ENCODE measurements around the gene SASS6. TPM values are rescaled to one million over a fixed set of nuclear protein-coding genes. Genes with fewer than 3 reads are reported as not detected.

Gene SASS6, protein sequence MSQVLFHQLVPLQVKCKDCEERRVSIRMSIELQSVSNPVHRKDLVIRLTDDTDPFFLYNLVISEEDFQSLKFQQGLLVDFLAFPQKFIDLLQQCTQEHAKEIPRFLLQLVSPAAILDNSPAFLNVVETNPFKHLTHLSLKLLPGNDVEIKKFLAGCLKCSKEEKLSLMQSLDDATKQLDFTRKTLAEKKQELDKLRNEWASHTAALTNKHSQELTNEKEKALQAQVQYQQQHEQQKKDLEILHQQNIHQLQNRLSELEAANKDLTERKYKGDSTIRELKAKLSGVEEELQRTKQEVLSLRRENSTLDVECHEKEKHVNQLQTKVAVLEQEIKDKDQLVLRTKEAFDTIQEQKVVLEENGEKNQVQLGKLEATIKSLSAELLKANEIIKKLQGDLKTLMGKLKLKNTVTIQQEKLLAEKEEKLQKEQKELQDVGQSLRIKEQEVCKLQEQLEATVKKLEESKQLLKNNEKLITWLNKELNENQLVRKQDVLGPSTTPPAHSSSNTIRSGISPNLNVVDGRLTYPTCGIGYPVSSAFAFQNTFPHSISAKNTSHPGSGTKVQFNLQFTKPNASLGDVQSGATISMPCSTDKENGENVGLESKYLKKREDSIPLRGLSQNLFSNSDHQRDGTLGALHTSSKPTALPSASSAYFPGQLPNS
- total RNA-seq, result 12.3 TPM

DNA sequence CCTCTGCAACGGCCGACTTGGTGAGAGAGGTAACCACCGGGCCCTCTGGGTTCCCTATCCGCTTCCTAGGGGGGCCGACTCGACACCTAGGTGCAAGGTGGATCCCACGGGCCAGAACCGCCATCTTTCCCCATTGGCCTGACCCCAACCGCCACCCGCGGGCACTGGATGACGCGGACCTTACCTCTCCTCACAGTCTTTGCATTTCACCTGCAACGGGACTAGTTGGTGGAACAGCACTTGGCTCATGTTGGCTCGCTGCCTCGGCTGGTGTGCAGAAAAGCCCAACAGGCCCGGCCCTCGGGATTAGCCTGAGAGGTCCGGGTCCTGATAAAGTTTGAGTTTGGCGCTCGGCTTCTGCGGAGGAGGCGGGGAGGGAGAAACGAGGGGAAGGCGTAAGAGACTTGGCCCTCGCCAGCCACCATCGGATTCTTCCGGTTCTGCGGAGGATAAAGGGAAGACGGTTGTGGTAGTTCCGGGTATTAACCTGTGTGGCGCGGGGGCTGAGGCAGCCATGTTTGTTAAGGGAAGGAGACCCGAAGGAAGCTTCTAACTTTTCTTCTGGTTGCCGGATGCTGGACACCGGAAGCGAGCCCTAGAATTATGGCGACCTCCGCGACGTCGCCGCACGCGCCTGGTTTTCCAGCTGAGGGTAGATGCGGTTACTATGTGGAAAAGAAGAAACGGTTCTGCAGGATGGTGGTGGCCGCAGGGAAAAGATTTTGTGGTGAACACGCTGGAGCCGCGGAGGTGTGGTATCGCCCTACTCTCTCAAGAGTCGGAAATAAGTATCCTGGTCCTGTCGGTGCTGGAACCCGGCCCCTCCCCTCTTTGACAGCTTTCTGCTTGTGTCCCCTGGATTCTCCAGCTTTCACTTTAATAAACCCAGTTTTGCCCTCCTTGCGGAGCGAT, at the start of gene SASS6, which contains the start of gene TRMT13:
Gene SASS6 (minus strand): TSS at position 365 of the 912 bp plus-strand sequence. CDS start 116 bp downstream, at position 249.
Gene TRMT13 (plus strand): TSS at position 598 of the 912 bp plus-strand sequence. CDS start 6 bp downstream, at position 604.

DNA sequence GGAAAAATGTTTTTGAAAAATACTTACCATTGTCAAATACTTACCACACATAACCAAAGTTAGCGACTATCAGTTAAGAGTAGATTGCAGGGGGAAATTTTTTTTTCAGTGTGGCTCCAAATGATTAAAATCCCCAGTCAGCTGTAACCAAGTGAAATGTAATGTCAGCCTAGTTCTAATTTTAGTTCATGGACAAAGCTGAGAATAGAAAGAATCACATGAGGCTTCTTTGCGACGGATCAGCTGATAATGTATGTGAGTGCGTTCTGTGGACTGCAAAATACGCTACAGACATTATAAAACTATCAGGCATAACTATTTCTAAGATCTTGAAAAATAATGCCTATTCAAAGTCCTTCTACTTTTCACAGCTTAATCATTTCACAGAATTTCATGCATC, 45.4 kb upstream of the SASS6 start, which contains the start of gene LRRC39:
Gene LRRC39 (minus strand): TSS at position 166 of the 400 bp plus-strand sequence. CDS start 9,740 bp downstream, outside the sequence.

Other genes starting within 250 kb of the SASS6 start
- gene SLC35A3, start 162.9 kb downstream of the SASS6 start, total RNA-seq, result 56.8 TPM
- gene TRMT13, start 233 bp upstream of the SASS6 start, total RNA-seq, result 74.4 TPM
- gene LRRC39, start 45.3 kb upstream of the SASS6 start, total RNA-seq, result 68.0 TPM
- 11.8 TPM for gene DBT, start 116.9 kb upstream of the SASS6 start, total RNA-seq
- gene RTCA, start 133.3 kb upstream of the SASS6 start, total RNA-seq, result 46.9 TPM
- gene CDC14A, start 219.6 kb upstream of the SASS6 start, total RNA-seq, result 25.8 TPM

Measured in camera-type eye (tissue), 1 donor.